Measurements from ENCODE around the gene CNR2.

DNA sequence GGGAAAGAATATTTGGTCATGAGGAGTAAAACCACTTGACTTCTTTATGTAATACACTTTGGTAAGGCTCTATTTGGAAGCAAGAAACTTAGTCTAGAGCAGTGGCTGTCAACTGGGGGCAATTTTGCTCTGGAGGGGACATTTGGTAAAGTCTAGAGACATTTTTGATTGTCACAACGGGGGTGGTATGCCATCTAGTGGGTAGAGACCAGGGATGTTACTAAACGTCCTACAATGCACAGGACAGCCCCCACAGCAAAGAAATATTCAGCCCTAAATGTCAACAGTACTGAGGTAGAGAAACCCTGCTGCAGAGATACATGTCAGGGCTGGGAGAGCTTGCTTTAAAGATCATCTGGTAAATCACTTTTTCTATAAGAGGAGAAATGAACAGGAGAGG is 58.6 kb downstream of the CNR2 start:
- TF ChIP-seq POLR2A (IDR thresholded peaks at IDR 0.05; ENCODE audit: low read depth, low read length) = no peak
- no peak for TF ChIP-seq TAF1 (IDR thresholded peaks at IDR 0.05; ENCODE audit: borderline replicate concordance, low read depth, low read length)
